CD4-positive, alpha-beta memory T cell (primary cell): ENCODE measurements around the gene ASB1. TPM values are rescaled to one million over a fixed set of nuclear protein-coding genes. Genes with fewer than 3 reads are reported as not detected.

Experiments used
- CTCF ChIA-PET: fragments of 350-600 bp; sonication (Branson Sonifier 250); formaldehyde crosslinking; loops from one replicate; lab custom pipeline; 2021; ENCODE audit warnings: inconsistent platforms; ENCODE audit not compliant: partially characterized antibody; lab: Charles Lee
- POLR2A ChIA-PET: fragments of 350-600 bp; sonication (Branson Sonifier 250); formaldehyde crosslinking; loops from one replicate; lab custom pipeline; 2021; ENCODE audit not compliant: partially characterized antibody; lab: Charles Lee
- DNase-seq, 5 donors: peaks; one replicate each; pipeline versions ENCODE4 v3.0.0 to v3.0.0-alpha.2; 2020 to 2022; ENCODE audit warnings: mixed read lengths in 1 of 5
- H3K27ac ChIP-seq: one replicate; pipeline ENCODE4 v1.7.0; 2013; ENCODE audit warnings: low read depth, low read length
- H3K27me3 ChIP-seq: 2 replicates; pipeline ENCODE4 v1.7.0; 2013; ENCODE audit warnings: mild to moderate bottlenecking, low read length, moderate library complexity; ENCODE audit not compliant: insufficient read depth
- H3K36me3 ChIP-seq: 2 replicates; pipeline ENCODE4 v1.7.0; 2013; ENCODE audit warnings: mild to moderate bottlenecking, low read length, moderate library complexity; ENCODE audit not compliant: insufficient read depth
- H3K4me1 ChIP-seq: 2 replicates; pipeline ENCODE4 v1.7.0; 2013; ENCODE audit warnings: mild to moderate bottlenecking, low read length, moderate library complexity; ENCODE audit not compliant: insufficient read depth
- H3K4me3 ChIP-seq, 2 donors: one replicate each; pipeline ENCODE4 v1.7.0; 2013; ENCODE audit warnings: low read length in 2 of 2, mild to moderate bottlenecking in 1 of 2
- H3K9me3 ChIP-seq, 2 donors: one replicate each; pipeline ENCODE4 v1.7.0; 2013; ENCODE audit warnings: low read length in 2 of 2, control low read depth in 1 of 2; ENCODE audit not compliant: control insufficient read depth in 1 of 2
- H3K27ac Mint-ChIP-seq, 7 donors: one replicate each; pipeline ENCODE4 v1.8.0; 2020 to 2021; ENCODE audit warnings: mixed read lengths in 7 of 7, mild to moderate bottlenecking in 6 of 7, inconsistent platforms in 3 of 7, moderate library complexity in 3 of 7
- H3K27me3 Mint-ChIP-seq, 2 donors: one replicate each; pipeline ENCODE4 v1.8.0; 2020 to 2021; ENCODE audit warnings: mixed read lengths in 2 of 2
- H3K36me3 Mint-ChIP-seq, 2 donors: one replicate each; pipeline ENCODE4 v1.8.0; 2020 to 2021; ENCODE audit warnings: mixed read lengths in 2 of 2, inconsistent platforms in 1 of 2, mild to moderate bottlenecking in 1 of 2
- H3K4me1 Mint-ChIP-seq, 4 donors: one replicate each; pipeline ENCODE4 v1.8.0; 2020 to 2021; ENCODE audit warnings: mixed read lengths in 4 of 4, mild to moderate bottlenecking in 1 of 4
- H3K4me3 Mint-ChIP-seq, 8 donors: one replicate each; pipeline ENCODE4 v1.8.0; 2020 to 2021; ENCODE audit warnings: mixed read lengths in 8 of 8, mild to moderate bottlenecking in 7 of 8, moderate library complexity in 6 of 8, inconsistent platforms in 3 of 8
- H3K9me3 Mint-ChIP-seq, 8 donors: one replicate each; pipeline ENCODE4 v1.8.0; 2020 to 2021; ENCODE audit warnings: mixed read lengths in 8 of 8, mild to moderate bottlenecking in 5 of 8, inconsistent platforms in 3 of 8, moderate library complexity in 1 of 8
- intact Hi-C: fragments of 100-400 bp; cut with micrococcal nuclease; formaldehyde crosslinking; loops from one replicate; pipeline ENCODE4 v1.15.1; 2023
- polyA plus RNA-seq, 2 donors: library from polyadenylated mRNA; unstranded; fragments of 300-500 nt; fragmentation: Illumina TruSeq; gene quantifications; one replicate each; pipeline ENCODE4 v1.2.3, GENCODE V29; 2021
- total RNA-seq, 2 experiments: library from RNA; stranded (reverse); gene quantifications; one replicate each; pipeline ENCODE4 v1.2.3, GENCODE V29; 2021

ASB1 gene
- total and polyA plus RNA-seq, 4 experiments from 2014 or later: 19.5 to 48.4 (median 34.5) TPM

GRCh38 chr2:238425505-238425978 is 1.2 kb upstream of the ASB1 start:
- POLR2A ChIA-PET: interaction anchor here (1.2 kb wide), 1 partner anchor 14 kb away, joined by 3 read pairs; no protein-coding TSS in a partner anchor

GRCh38 chr2:238425979-238426567 is 654 bp upstream of the ASB1 start:
- Histone ChIP-seq H3K27ac (peak overlapping the region; percentile 65), H3K36me3 (no peaks in the 10 kb centered on the region), H3K9me3 (no peaks in the 10 kb centered on the region), H3K4me1 (peaks cover 32% of the 10 kb centered on the region), H3K27me3 (no peaks in the 10 kb centered on the region), H3K4me3 (peak overlapping the region; percentile 66 to 90)
- no peak for DNase-seq
- Mint-ChIP-seq H3K36me3 (peaks cover 15 to 20% of the 10 kb centered on the region in 2 donors), H3K4me3 (peak overlapping the region; percentile 83 to 93 (median 90)), H3K4me1 (peaks cover 25 to 47% (median 38%) of the 10 kb centered on the region in 4 donors), H3K9me3 (peaks cover 0 to 2% (median 0%) of the 10 kb centered on the region in 8 donors), H3K27me3 (no peaks in the 10 kb centered on the region), H3K27ac (peak overlapping the region; percentile 65 to 96 (median 93))
- ChIA-PET CTCF (no interaction called here), POLR2A (interaction anchor here (1.2 kb wide), 1 partner anchor 14 kb away, joined by 3 read pairs; no protein-coding TSS in a partner anchor)
- intact Hi-C loops: loop anchor here (1.0 to 10.0 kb wide), 2 partner anchors 101 to 138 kb away; partner anchors contain the start of genes PER2 and TRAF3IP1

More at GRCh38 chr2:238425505-238425978, 1.2 kb upstream of the ASB1 start:
- H3K36me3 ChIP-seq: no peaks in the 10 kb centered on the region
- peaks cover 0 to 2% (median 0%) of the 10 kb centered on the region in 8 donors for H3K9me3 Mint-ChIP-seq
- CTCF ChIA-PET: no interaction called here
- intact Hi-C loops: loop anchor here (10.0 kb wide), 1 partner anchor 101 kb away; the partner anchor contains the start of gene TRAF3IP1
- H3K4me1 Mint-ChIP-seq: peaks cover 23 to 41% (median 33%) of the 10 kb centered on the region in 4 donors
- peak overlapping the region; percentile 29 to 87 (median 62) for H3K4me3 Mint-ChIP-seq
- H3K4me3 ChIP-seq: peak overlapping the region in 1 of 2 donors; percentile 66
- no peak for DNase-seq
- no peaks in the 10 kb centered on the region for H3K27me3 Mint-ChIP-seq
- H3K4me1 ChIP-seq: peaks cover 32% of the 10 kb centered on the region
- peaks cover 11 to 18% of the 10 kb centered on the region in 2 donors for H3K36me3 Mint-ChIP-seq
- no peak overlapping the region for H3K27ac ChIP-seq
- H3K27me3 ChIP-seq: no peaks in the 10 kb centered on the region
- no peaks in the 10 kb centered on the region for H3K9me3 ChIP-seq
- H3K27ac Mint-ChIP-seq: peak overlapping the region; percentile 22 to 80 (median 60)

- intact Hi-C loops: loop anchor here (10.0 kb wide), 1 partner anchor 103 kb away; the partner anchor contains the start of gene TRAF3IP1
- peaks cover 0 to 2% (median 0%) of the 10 kb centered on the region in 8 donors for H3K9me3 Mint-ChIP-seq
- H3K36me3 Mint-ChIP-seq: peaks cover 20 to 23% of the 10 kb centered on the region in 2 donors
- CTCF ChIA-PET: interaction anchor here (0.7 kb wide), 1 partner anchor 57 kb away, joined by 3 read pairs; no protein-coding TSS in a partner anchor
- no peaks in the 10 kb centered on the region for H3K27me3 ChIP-seq
- H3K27ac Mint-ChIP-seq: peak overlapping the region; percentile 90 to 94 (median 92)
- peaks cover 38% of the 10 kb centered on the region for H3K4me1 ChIP-seq
- peak overlapping the region; percentile 65 for H3K27ac ChIP-seq
- DNase-seq: no peak
- H3K27me3 Mint-ChIP-seq: no peaks in the 10 kb centered on the region
- peak overlapping the region; percentile 76 to 90 for H3K4me3 ChIP-seq
- H3K9me3 ChIP-seq: no peaks in the 10 kb centered on the region
- POLR2A ChIA-PET: interaction anchor here (0.8 to 1.5 kb wide), 4 partner anchors 12 to 226 kb away, joined by 3 to 6 read pairs (median 4); partner anchors contain the start of gene PER2
- no peaks in the 10 kb centered on the region for H3K36me3 ChIP-seq
- peaks cover 32 to 54% (median 49%) of the 10 kb centered on the region in 4 donors for H3K4me1 Mint-ChIP-seq
- H3K4me3 Mint-ChIP-seq: peak overlapping the region; percentile 91 to 95 (median 93)
Measured at GRCh38 chr2:238427435-238428162, 872 bp downstream of the ASB1 start.

GRCh38 chr2:238428866-238429265 is 2.1 kb downstream of the ASB1 start:
- peaks cover 28 to 32% of the 10 kb centered on the region in 2 donors for H3K36me3 Mint-ChIP-seq
- Histone ChIP-seq H3K27ac (no peak overlapping the region), H3K9me3 (no peaks in the 10 kb centered on the region), H3K4me1 (peaks cover 38% of the 10 kb centered on the region), H3K4me3 (no peak overlapping the region), H3K36me3 (peaks cover 7% of the 10 kb centered on the region), H3K27me3 (no peaks in the 10 kb centered on the region)
- H3K9me3 Mint-ChIP-seq: peaks cover 0 to 2% (median 0%) of the 10 kb centered on the region in 8 donors
- intact Hi-C loops: loop anchor here (10.0 kb wide), 1 partner anchor 104 kb away; the partner anchor contains the start of gene TRAF3IP1
- peaks cover 34 to 61% (median 49%) of the 10 kb centered on the region in 4 donors for H3K4me1 Mint-ChIP-seq
- no peak for DNase-seq
- ChIA-PET CTCF (no interaction called here), POLR2A (interaction anchor here (1.5 kb wide), 1 partner anchor 10 kb away, joined by 4 read pairs; no protein-coding TSS in a partner anchor)
- no peaks in the 10 kb centered on the region for H3K27me3 Mint-ChIP-seq
- peak overlapping the region in 6 of 7 donors; percentile 38 to 92 (median 51) for H3K27ac Mint-ChIP-seq
- H3K4me3 Mint-ChIP-seq: peak overlapping the region in 5 of 8 donors; percentile 47 to 95 (median 93)

GRCh38 chr2:238430781-238431180 is 4.1 kb downstream of the ASB1 start:
- H3K4me1 ChIP-seq: peaks cover 34% of the 10 kb centered on the region
- POLR2A ChIA-PET: no interaction called here
- H3K27ac Mint-ChIP-seq: peak overlapping the region in 3 of 7 donors; percentile 27 to 69 (median 67)
- H3K4me1 Mint-ChIP-seq: peaks cover 35 to 77% (median 51%) of the 10 kb centered on the region in 4 donors
- peak overlapping the region in 2 of 8 donors; percentile 21 to 30 for H3K4me3 Mint-ChIP-seq
- intact Hi-C loops: no loop called here
- H3K36me3 Mint-ChIP-seq: peaks cover 46 to 47% of the 10 kb centered on the region in 2 donors
- H3K27me3 ChIP-seq: no peaks in the 10 kb centered on the region
- no peak overlapping the region for H3K27ac ChIP-seq
- H3K36me3 ChIP-seq: peaks cover 26% of the 10 kb centered on the region
- no peaks in the 10 kb centered on the region for H3K9me3 ChIP-seq
- H3K27me3 Mint-ChIP-seq: no peaks in the 10 kb centered on the region
- CTCF ChIA-PET: no interaction called here
- no peaks in the 10 kb centered on the region for H3K9me3 Mint-ChIP-seq
- no peak for DNase-seq
- no peak overlapping the region for H3K4me3 ChIP-seq

GRCh38 chr2:238431456-238431855 is 4.7 kb downstream of the ASB1 start:
- ChIA-PET POLR2A (no interaction called here), CTCF (no interaction called here)
- H3K9me3 ChIP-seq: no peaks in the 10 kb centered on the region
- H3K4me1 Mint-ChIP-seq: peaks cover 32 to 78% (median 52%) of the 10 kb centered on the region in 4 donors
- no peak overlapping the region for H3K4me3 ChIP-seq
- DNase-seq: no peak
- peaks cover 48 to 51% of the 10 kb centered on the region in 2 donors for H3K36me3 Mint-ChIP-seq
- intact Hi-C loops: no loop called here
- no peak overlapping the region for H3K27ac ChIP-seq
- H3K4me1 ChIP-seq: peaks cover 28% of the 10 kb centered on the region
- H3K27me3 ChIP-seq: no peaks in the 10 kb centered on the region
- no peaks in the 10 kb centered on the region for H3K27me3 Mint-ChIP-seq
- H3K4me3 Mint-ChIP-seq: peak overlapping the region in 3 of 8 donors; percentile 9 to 22 (median 13)
- H3K27ac Mint-ChIP-seq: peak overlapping the region in 4 of 7 donors; percentile 20 to 63 (median 26)
- H3K9me3 Mint-ChIP-seq: no peaks in the 10 kb centered on the region
- peaks cover 27% of the 10 kb centered on the region for H3K36me3 ChIP-seq
